Measurements from ENCODE around the gene TMEM243. TPM values are rescaled to one million over a fixed set of nuclear protein-coding genes. Genes with fewer than 3 reads are reported as not detected.
"Not testable (repeated sequence)": the region's sequence is repeated elsewhere in the genome, so short reads cannot be mapped to it uniquely, and the experiment has no call there.

TMEM243 gene, protein sequence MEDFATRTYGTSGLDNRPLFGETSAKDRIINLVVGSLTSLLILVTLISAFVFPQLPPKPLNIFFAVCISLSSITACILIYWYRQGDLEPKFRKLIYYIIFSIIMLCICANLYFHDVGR
- 1 to 10 TPM; 2.0 to 5.1 (median 4.3) TPM for total RNA-seq
- long read RNA-seq, partial matches to known transcripts, result 1 of 3 reads
- long read RNA-seq, other reads (novel, unspliced or antisense), result 0 of 3 reads

DNA sequence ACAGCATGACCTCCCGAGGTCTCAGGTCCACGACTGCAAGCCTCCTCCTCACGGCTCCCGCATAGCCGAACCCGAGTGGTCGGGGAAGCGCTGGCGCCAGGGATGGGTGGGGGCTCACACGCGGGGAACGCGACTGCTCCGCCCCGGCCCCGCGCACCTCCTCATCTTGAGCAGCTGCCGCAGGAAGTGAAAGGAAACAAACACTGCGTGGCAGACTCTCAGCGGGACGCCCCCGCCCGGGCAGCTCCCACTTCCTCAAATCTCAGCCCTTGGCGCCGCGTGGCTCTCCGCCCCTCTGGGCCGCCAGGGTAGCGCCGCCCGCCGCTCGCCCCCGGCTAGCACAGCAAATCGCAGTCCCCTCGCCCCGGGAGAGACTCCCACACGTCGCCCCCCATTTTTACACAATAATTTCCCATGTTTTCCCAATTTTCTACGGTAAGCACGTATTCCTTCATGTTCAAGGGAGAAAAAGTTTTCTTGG is at the start of gene TMEM243:
Gene TMEM243 (minus strand): TSS at position 188 of the 481 bp plus-strand sequence. CDS start 229 bp downstream, outside the sequence.
- WGBS (ENCODE audit: insufficient coverage, low coverage, low lambda C conversion rate, missing lambda C conversion rate), result 1% methylated on average over 13 of the region's 41 CpGs
- peak; percentile 53 for TF ChIP-seq POLR2A (IDR thresholded peaks at IDR 0.05)
- TF ChIP-seq, protein P1, sequence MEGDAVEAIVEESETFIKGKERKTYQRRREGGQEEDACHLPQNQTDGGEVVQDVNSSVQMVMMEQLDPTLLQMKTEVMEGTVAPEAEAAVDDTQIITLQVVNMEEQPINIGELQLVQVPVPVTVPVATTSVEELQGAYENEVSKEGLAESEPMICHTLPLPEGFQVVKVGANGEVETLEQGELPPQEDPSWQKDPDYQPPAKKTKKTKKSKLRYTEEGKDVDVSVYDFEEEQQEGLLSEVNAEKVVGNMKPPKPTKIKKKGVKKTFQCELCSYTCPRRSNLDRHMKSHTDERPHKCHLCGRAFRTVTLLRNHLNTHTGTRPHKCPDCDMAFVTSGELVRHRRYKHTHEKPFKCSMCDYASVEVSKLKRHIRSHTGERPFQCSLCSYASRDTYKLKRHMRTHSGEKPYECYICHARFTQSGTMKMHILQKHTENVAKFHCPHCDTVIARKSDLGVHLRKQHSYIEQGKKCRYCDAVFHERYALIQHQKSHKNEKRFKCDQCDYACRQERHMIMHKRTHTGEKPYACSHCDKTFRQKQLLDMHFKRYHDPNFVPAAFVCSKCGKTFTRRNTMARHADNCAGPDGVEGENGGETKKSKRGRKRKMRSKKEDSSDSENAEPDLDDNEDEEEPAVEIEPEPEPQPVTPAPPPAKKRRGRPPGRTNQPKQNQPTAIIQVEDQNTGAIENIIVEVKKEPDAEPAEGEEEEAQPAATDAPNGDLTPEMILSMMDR (IDR thresholded peaks at IDR 0.05), result no peak
- H3K27me3 ChIP-seq, result no peaks in the 10 kb centered on the region
- no peaks in the 10 kb centered on the region for H3K9me3 ChIP-seq
- H3K36me3 ChIP-seq, result no peaks in the 10 kb centered on the region
- intact Hi-C loops (cut with DNase I), result no loop called here
- peak within 1 kb of the TSS; percentile 69 to 72 (median 71) for H3K27ac ChIP-seq
- DNase-seq (peak; percentile 76 to 86 (median 85)), ATAC-seq (peak; percentile 80 to 89 (median 86))
- H3K4me3 ChIP-seq, result peak within 1 kb of the TSS; percentile 70 to 76 (median 72)
- H3K4me1 ChIP-seq, result no peaks in the 10 kb centered on the region

DNA sequence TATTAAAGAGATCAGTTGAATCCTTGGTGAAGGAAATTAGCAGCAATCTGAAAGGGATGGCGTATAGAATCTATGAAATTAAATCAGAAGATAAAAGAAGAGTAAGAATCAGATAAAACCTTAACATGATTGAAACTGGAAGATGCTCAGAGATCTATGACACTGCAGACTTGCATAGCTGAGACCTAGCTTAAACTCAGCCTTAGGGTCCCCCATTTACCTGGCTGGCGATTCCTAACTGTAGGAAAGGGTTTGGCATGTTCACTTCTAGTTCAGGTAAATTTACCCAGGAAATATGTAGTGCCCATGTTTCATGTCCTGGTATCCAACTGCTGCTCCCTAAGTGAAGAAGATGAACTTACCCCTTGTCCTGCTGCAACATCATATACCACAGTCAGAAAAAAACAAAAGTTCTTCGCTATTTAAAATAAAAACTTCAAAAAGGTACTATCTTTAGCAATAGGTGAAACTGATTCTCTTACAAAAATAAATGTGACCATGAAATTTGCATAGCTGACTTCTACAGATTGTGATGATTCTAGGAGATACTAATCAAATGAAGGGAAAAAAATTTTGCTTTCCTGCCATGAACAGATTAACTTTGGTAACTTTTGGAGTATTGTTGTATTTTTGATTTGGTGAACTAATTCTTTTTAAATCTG is 47.8 kb upstream of the TMEM243 start:
- Histone ChIP-seq H3K4me3 (no peak overlapping the region), H3K27me3 (no peaks in the 10 kb centered on the region), H3K27ac (no peak overlapping the region), H3K4me1 (no peaks in the 10 kb centered on the region), H3K9me3 (no peaks in the 10 kb centered on the region), H3K36me3 (no peaks in the 10 kb centered on the region)
- no peak for DNase-seq
- intact Hi-C loops (cut with DNase I), result no loop called here
- ATAC-seq, result no peak
- TF ChIP-seq, protein P1 (IDR thresholded peaks at IDR 0.05), result no peak
- TF ChIP-seq POLR2A (IDR thresholded peaks at IDR 0.05), result no peak
- WGBS (ENCODE audit: insufficient coverage, low coverage, low lambda C conversion rate, missing lambda C conversion rate), result 64% methylated on average over 3 of the region's 3 CpGs

DNA sequence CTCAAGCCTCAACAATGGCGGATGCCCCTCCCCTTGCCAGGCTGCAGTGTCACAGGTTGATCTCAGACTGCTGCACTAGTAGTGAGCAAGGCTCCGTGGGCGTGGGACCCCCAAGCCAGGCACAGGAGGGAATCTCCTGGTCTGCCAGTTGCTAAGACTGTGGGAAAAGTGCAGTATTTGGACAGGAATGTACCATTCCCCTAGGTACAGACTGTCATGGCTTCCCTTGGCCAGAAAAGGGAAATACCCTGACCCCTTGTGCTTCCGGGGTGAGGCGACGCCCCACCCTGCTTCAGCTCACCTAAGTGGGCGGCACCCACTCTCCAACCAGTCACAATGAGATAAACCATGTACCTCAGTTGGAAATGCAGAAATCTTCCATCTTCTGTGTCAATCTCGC is 44.0 kb upstream of the TMEM243 start:
- TF ChIP-seq, protein P1 (IDR thresholded peaks at IDR 0.05), result no peak
- Histone ChIP-seq H3K9me3 (no peaks in the 10 kb centered on the region), H3K4me1 (no peaks in the 10 kb centered on the region), H3K36me3 (no peaks in the 10 kb centered on the region), H3K4me3 (no peak overlapping the region), H3K27me3 (no peaks in the 10 kb centered on the region), H3K27ac (no peak overlapping the region)
- intact Hi-C loops (cut with DNase I), result no loop called here
- WGBS (ENCODE audit: insufficient coverage, low coverage, low lambda C conversion rate, missing lambda C conversion rate), result 45% methylated on average over 2 of the region's 8 CpGs
- DNase-seq (no peak), ATAC-seq (no peak)

DNA sequence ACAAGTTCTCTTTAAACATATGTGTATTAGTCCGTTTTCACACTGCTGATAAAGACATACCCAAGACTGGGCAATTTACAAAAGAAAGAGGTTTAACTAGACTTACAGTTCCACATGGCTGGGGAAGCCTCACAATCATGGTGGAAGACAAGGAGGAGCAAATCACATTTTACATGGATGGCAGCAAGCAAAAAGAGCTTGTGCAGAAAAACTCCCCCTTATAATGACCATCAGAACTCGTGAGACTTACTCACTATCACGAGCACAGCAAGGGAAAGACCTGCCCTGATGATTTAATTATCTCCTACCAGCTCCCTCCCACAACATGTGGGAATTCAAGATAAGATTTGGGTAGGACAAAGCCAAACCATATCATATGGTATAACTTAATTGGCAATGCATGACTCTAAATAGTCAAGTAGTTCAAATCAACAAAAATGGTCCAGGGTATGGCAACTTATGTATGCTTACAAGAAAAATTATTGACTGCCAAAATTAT is 34.1 kb upstream of the TMEM243 start:
- TF ChIP-seq, protein P1 (IDR thresholded peaks at IDR 0.05), result no peak
- no peak for TF ChIP-seq POLR2A (IDR thresholded peaks at IDR 0.05)
- intact Hi-C loops (cut with DNase I), result no loop called here
- H3K4me3 ChIP-seq, result no peak overlapping the region
- H3K27ac ChIP-seq, result no peak overlapping the region
- no peak for ATAC-seq
- no peak for DNase-seq
- H3K27me3 ChIP-seq, result no peaks in the 10 kb centered on the region
- H3K36me3 ChIP-seq, result no peaks in the 10 kb centered on the region
- WGBS (ENCODE audit: insufficient coverage, low coverage, low lambda C conversion rate, missing lambda C conversion rate), result 56% methylated on average over 3 of the region's 3 CpGs
- no peaks in the 10 kb centered on the region for H3K4me1 ChIP-seq
- no peaks in the 10 kb centered on the region for H3K9me3 ChIP-seq

DNA sequence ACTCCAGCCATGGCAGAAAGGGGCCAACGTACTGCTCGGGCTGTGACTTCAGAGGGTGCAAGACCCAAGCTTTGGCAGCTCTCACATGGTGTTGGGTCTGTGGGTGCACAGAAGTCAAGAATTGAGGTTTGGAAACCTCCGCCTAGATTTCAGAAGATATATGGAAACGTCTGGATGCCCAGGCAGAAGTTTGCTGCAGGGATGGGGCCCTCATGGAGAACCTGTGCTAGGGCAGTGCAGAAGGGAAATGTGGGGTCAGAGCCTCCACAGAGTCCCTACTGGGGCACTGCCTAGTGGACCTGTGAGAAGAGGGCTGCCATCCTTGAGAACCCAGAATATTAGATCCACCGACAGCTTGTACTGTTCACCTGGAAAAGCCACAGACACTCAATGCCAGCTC is 26.1 kb upstream of the TMEM243 start:
- intact Hi-C loops (cut with DNase I); ATAC-seq; H3K36me3 ChIP-seq: not testable (repeated sequence)

DNA sequence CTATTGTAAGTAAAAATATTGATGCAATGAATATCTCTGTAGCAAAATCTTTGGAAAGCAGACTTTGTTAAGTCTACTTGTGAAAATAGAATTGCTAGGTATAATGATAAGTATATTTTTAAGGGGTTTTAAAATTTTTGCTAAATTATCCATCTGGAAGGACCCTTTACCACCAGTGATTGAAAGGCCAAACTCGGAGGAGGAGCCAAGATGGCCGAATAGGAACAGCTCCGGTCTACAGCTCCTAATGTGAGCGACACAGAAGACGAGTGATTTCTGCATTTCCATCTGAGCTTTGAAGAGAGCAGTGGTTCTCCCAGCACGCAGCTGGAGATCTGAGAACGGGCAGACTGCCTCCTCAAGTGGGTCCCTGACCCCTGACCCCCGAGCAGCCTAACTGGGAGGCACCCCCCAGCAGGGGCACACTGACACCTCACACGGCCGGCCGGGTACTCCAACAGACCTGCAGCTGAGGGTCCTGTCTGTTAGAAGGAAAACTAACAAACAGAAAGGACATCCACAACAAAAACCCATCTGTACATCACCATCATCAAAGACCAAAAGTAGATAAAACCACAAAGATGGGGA is 19.0 kb upstream of the TMEM243 start:
- H3K36me3 ChIP-seq, H3K27me3 ChIP-seq, H3K4me3 ChIP-seq, H3K9me3 ChIP-seq, H3K4me1 ChIP-seq, ATAC-seq, H3K27ac ChIP-seq, DNase-seq: not testable (repeated sequence)
- intact Hi-C loops (cut with DNase I), result loop anchor here (10.0 kb wide), 2 partner anchors 304 to 314 kb away; no protein-coding TSS in a partner anchor
- WGBS (ENCODE audit: insufficient coverage, low coverage, low lambda C conversion rate, missing lambda C conversion rate), result 30% methylated on average over 7 of the region's 11 CpGs

More for the DNA sequence above, 26.1 kb upstream of the TMEM243 start:
- not testable (repeated sequence) for H3K4me1 ChIP-seq, H3K27me3 ChIP-seq, H3K9me3 ChIP-seq, H3K4me3 ChIP-seq, H3K27ac ChIP-seq, DNase-seq
- no CpG with 5 or more reads among the region's 5 CpGs for WGBS (ENCODE audit: insufficient coverage, low coverage, low lambda C conversion rate, missing lambda C conversion rate)

All from right lobe of liver (tissue), 6 donors.